HepG2 (cell line): ENCODE data around the gene NEDD8. TPM values are rescaled to one million over a fixed set of nuclear protein-coding genes. Genes with fewer than 3 reads are reported as not detected.
"Not testable (repeated sequence)": the region's sequence is repeated elsewhere in the genome, so short reads cannot be mapped to it uniquely, and the experiment has no call there.

Experiments
- ATAC-seq: fragments of 200-7000 bp; cut with Tn5 transposase; 3 replicates; pipeline ENCODE4 v1.9.1; 2020; ENCODE audit warnings: mild to moderate bottlenecking, moderate library complexity
- BruUV-seq: library from RNA; stranded (reverse); fragments of 400-500 nt; replicated peaks from 2 replicates; lab custom pipeline; 2021; lab: Mats Ljungman, UMichigan
- CTCF ChIA-PET: fragments of 300-600 bp; formaldehyde crosslinking; extraction: SDS; loops from one replicate; lab custom pipeline; 2021; ENCODE audit warnings: low total read pairs, inconsistent platforms, low intra/inter-chr PET ratio; lab: Yijun Ruan, JAX
- POLR2A ChIA-PET: fragments of 350-600 bp; sonication (Branson Sonifier 250); formaldehyde crosslinking; loops from one replicate; lab custom pipeline; 2020; ENCODE audit warnings: antibody characterized with exemption, inconsistent platforms; lab: Yijun Ruan, JAX
- DNase-seq: peaks from one replicate; pipeline ENCODE4 v3.0.0-alpha.2; 2015; ENCODE audit warnings: low spot score
- FAIRE-seq: peaks from 3 replicates; lab custom pipeline; 2011; peaks lifted over from hg19 to GRCh38; lab: Jason Lieb, UNC
- H2AFZ ChIP-seq: one replicate; pipeline ENCODE4 v1.6.1; 2011; ENCODE audit warnings: low read length, inconsistent platforms
- H3K27ac ChIP-seq: fragments of 300-600 bp; 3 replicates; pipeline ENCODE4 v1.8.0; 2011; ENCODE audit warnings: mixed run types, mild to moderate bottlenecking, mixed read lengths, low read length, inconsistent platforms; ENCODE audit not compliant: insufficient read depth; ENCODE audit errors: extremely low read length
- H3K27me3 ChIP-seq, 2 experiments: fragments of 200-600 bp in 1 of 2; 2 replicates in 1 of 2; 3 replicates in 1 of 2; pipeline versions ENCODE4 v1.6.0 to v1.8.0; 2011; ENCODE audit warnings: low read length in 2 of 2, mild to moderate bottlenecking in 2 of 2, moderate library complexity in 2 of 2, inconsistent platforms in 1 of 2; ENCODE audit not compliant: insufficient read depth in 2 of 2, control insufficient read depth in 1 of 2
- H3K36me3 ChIP-seq, 2 experiments: fragments of 200-600 bp in 1 of 2; replicated peaks in 1 of 2; 2 replicates in 1 of 2; 3 replicates in 1 of 2; pipeline versions ENCODE4 v1.5.1 to v1.8.0; 2011; ENCODE audit warnings: low read length in 2 of 2, inconsistent platforms in 1 of 2; ENCODE audit not compliant: insufficient read depth in 2 of 2, control insufficient read depth in 1 of 2
- H3K4me1 ChIP-seq: 2 replicates; pipeline ENCODE4 v1.5.1; 2012; ENCODE audit warnings: low read length, inconsistent platforms; ENCODE audit not compliant: insufficient read depth
- H3K4me2 ChIP-seq: 2 replicates; pipeline ENCODE4 v1.6.0; 2011; ENCODE audit warnings: low read depth, low read length, inconsistent platforms
- H3K4me3 ChIP-seq, 3 experiments: fragments of 200-600 bp in 1 of 3; sonication (generic), shearing (Covaris generic) in 1 of 3; replicated peaks in 1 of 3; 2 replicates each; pipeline ENCODE4 v1.5.1; 2011 to 2016; ENCODE audit warnings: low read length in 3 of 3, inconsistent platforms in 2 of 3, low read depth in 2 of 3, mild to moderate bottlenecking in 2 of 3, control low read depth in 1 of 3, mixed read lengths in 1 of 3; ENCODE audit not compliant: insufficient read depth in 1 of 3
- H3K79me2 ChIP-seq: one replicate; pipeline ENCODE4 v1.6.1; 2011; ENCODE audit warnings: low read length, inconsistent platforms; ENCODE audit not compliant: insufficient read depth
- H3K9ac ChIP-seq: 2 replicates; pipeline ENCODE4 v1.6.0; 2011; ENCODE audit warnings: mild to moderate bottlenecking, low read depth, low read length, inconsistent platforms; ENCODE audit not compliant: insufficient read depth
- H3K9me3 ChIP-seq: 2 replicates; pipeline ENCODE4 v1.5.1; 2012; ENCODE audit warnings: mild to moderate bottlenecking, low read length
- H4K20me1 ChIP-seq: 2 replicates; pipeline ENCODE4 v1.6.0; 2011; ENCODE audit warnings: inconsistent platforms, mild to moderate bottlenecking, low read length, moderate library complexity; ENCODE audit not compliant: insufficient read depth
- ARID5B ChIP-seq: IDR thresholded peaks from 2 replicates; pipeline ENCODE4 v1.4.0; 2020; ENCODE audit warnings: mild to moderate bottlenecking, missing genetic modification reagents
- ESRRA ChIP-seq: sonication (generic); formaldehyde crosslinking; IDR thresholded peaks from 2 replicates; pipeline ENCODE4 v1.5.1; 2020; ENCODE audit warnings: mild to moderate bottlenecking, low read depth, missing genetic modification reagents
- HNF4A ChIP-seq: sonication (generic); formaldehyde crosslinking; IDR thresholded peaks from 2 replicates; pipeline ENCODE4 v1.4.0; 2020; ENCODE audit warnings: missing genetic modification reagents
- MED8 ChIP-seq: sonication (generic); formaldehyde crosslinking; IDR thresholded peaks from 2 replicates; pipeline ENCODE4 v1.8.1; 2023; ENCODE audit warnings: mild to moderate bottlenecking, missing genetic modification reagents; ENCODE audit not compliant: insufficient replicate concordance
- MXI1 ChIP-seq: IDR thresholded peaks from 3 replicates; pipeline ENCODE4 v1.6.1; 2012; ENCODE audit warnings: low read depth, low read length, inconsistent platforms, borderline replicate concordance
- RBFOX2 ChIP-seq: fragments of 200-400 bp; formaldehyde crosslinking; IDR thresholded peaks from 2 replicates; pipeline ENCODE4 v1.6.1; 2017; ENCODE audit warnings: low read depth, mild to moderate bottlenecking, low read length
- SALL2 ChIP-seq: sonication (generic); formaldehyde crosslinking; IDR thresholded peaks from 2 replicates; pipeline ENCODE4 v1.8.1; 2023; ENCODE audit warnings: mild to moderate bottlenecking, missing genetic modification reagents, inconsistent platforms
- SAP130 ChIP-seq: IDR thresholded peaks from 2 replicates; pipeline ENCODE4 v1.6.1; 2016; ENCODE audit warnings: low read depth
- ZNF430 ChIP-seq: sonication (generic); formaldehyde crosslinking; IDR thresholded peaks from 2 replicates; pipeline ENCODE4 v1.9.0; 2021; ENCODE audit warnings: mild to moderate bottlenecking, missing genetic modification reagents
- ZNF713 ChIP-seq: sonication (generic); formaldehyde crosslinking; IDR thresholded peaks from 2 replicates; pipeline ENCODE4 v1.4.0; 2020; ENCODE audit warnings: mild to moderate bottlenecking, missing genetic modification reagents
- ZNF766 ChIP-seq: sonication (generic); formaldehyde crosslinking; IDR thresholded peaks from 2 replicates; pipeline ENCODE4 v1.5.0; 2020; ENCODE audit warnings: missing genetic modification reagents, borderline replicate concordance
- ZNF772 ChIP-seq: sonication (generic); formaldehyde crosslinking; IDR thresholded peaks from 2 replicates; pipeline ENCODE4 v1.5.0; 2020; ENCODE audit warnings: mild to moderate bottlenecking, missing genetic modification reagents
- WGBS: methylation state at CpG from one replicate; pipeline ENCODE4 v1.1.6; 2017; ENCODE audit warnings: low lambda C conversion rate; 5-methylcytosine and 5-hydroxymethylcytosine counted together
- in situ Hi-C: cut with HindIII; loops from 2 replicates; pipeline ENCODE4 v1.10.0; 2017; ENCODE audit warnings: low pct_unique_long_range_greater_than_20kb; ENCODE audit not compliant: extremely low pct_ligation_motif_present
- intact Hi-C: fragments of 100-400 bp; cut with micrococcal nuclease; formaldehyde crosslinking; loops from one replicate; pipeline ENCODE4 v1.10.0; 2022; ENCODE audit not compliant: unreplicated experiment
- polyA plus RNA-seq, 8 experiments: library from polyadenylated mRNA; depleted of rRNA in 3 of 8; stranded (reverse) in 7 of 8; unstranded in 1 of 8; fragments of >200 nt; fragmentation: Illumina TruSeq in 4 of 8; extraction: Trizol in 4 of 8; gene quantifications; 2 replicates each; pipeline versions ENCODE4 v1.2.1 to v1.2.3, GENCODE V29; 2011 to 2016; ENCODE audit warnings: low read depth in 4 of 8, missing spikeins in 1 of 8, mixed read lengths in 1 of 8; ENCODE audit not compliant: insufficient read depth in 1 of 8
- total RNA-seq, 5 experiments: library from RNA; depleted of rRNA; stranded (reverse); fragments of >200 nt; fragmentation: Illumina TruSeq; extraction: Trizol; gene quantifications; 2 replicates each; pipeline ENCODE4 v1.2.3, GENCODE V29; 2016; ENCODE audit warnings: low read depth in 1 of 5

NEDD8 gene
- total and polyA plus RNA-seq, 2 of the 13 experiments (the other 11 are each of a cell fraction or from before 2014, with no cell fraction given), result 535 to 713 TPM

GRCh38 chr14:24202538-24202937 lies 29.6 kb downstream of the NEDD8 start:
- H3K27ac ChIP-seq, intact Hi-C loops, ATAC-seq, H4K20me1 ChIP-seq, H3K9ac ChIP-seq, CTCF ChIA-PET, H3K4me3 ChIP-seq, H3K4me2 ChIP-seq, FAIRE-seq, H3K79me2 ChIP-seq, BruUV-seq, H2AFZ ChIP-seq, DNase-seq, H3K27me3 ChIP-seq, H3K9me3 ChIP-seq, in situ Hi-C loops: not testable (repeated sequence)
- peaks cover 18% of the 10 kb centered on the region for H3K4me1 ChIP-seq
- 0 out of 2 replicates have a peak, but pooled peaks have one; percentile 27 for TF ChIP-seq RBFOX2
- 97% methylated on average over 8 of the region's 8 CpGs for WGBS
- peaks cover 22 to 28% of the 10 kb centered on the region in 2 experiments; a peak in 4 of 5 replicates for H3K36me3 ChIP-seq
- POLR2A ChIA-PET, result interaction anchor here (1.2 to 2.9 kb wide), 6 partner anchors 10 to 88 kb away, joined by 3 to 23 read pairs (median 5); partner anchors contain the start of genes CHMP4A, DCAF11, IPO4 and MDP1

- no peaks in the 10 kb centered on the region for H4K20me1 ChIP-seq
- H2AFZ ChIP-seq, result no peak overlapping the region
- H3K27ac ChIP-seq, result peak overlapping the region; percentile 26
- intact Hi-C loops (no loop called here), in situ Hi-C loops (no loop called here)
- no TSS peak for BruUV-seq
- ATAC-seq, result no peak
- DNase-seq, result no peak
- 92% methylated on average over 7 of the region's 7 CpGs for WGBS
- CTCF ChIA-PET, result interaction anchor here (0.6 kb wide), 1 partner anchor 153 kb away, joined by 3 read pairs; no protein-coding TSS in a partner anchor
- H3K79me2 ChIP-seq, result peaks cover 33% of the 10 kb centered on the region
- POLR2A ChIA-PET, result interaction anchor here (1.0 to 4.7 kb wide), 9 partner anchors 8 to 101 kb away, joined by 3 to 44 read pairs (median 5); partner anchors contain the start of genes CHMP4A, DCAF11, DHRS1 and EMC9
- peak overlapping the region; percentile 35 for H3K4me2 ChIP-seq
- peak overlapping the region; percentile 29; the same call in 1 of the 2 replicates for H3K9ac ChIP-seq
- H3K27me3 ChIP-seq, result no peaks in the 10 kb centered on the region; a peak in 1 of 5 replicates
- H3K36me3 ChIP-seq, result peaks cover 6% of the 10 kb centered on the region in 2 experiments; a peak in 2 of 5 replicates
- no peak for FAIRE-seq
- no peak overlapping the region for H3K4me3 ChIP-seq
- no peaks in the 10 kb centered on the region for H3K9me3 ChIP-seq
- H3K4me1 ChIP-seq, result peaks cover 45% of the 10 kb centered on the region
- TF ChIP-seq ESRRA (CRISPR knock-in tag) (0 out of 2 replicates have a peak, but pooled peaks have one; percentile 10), MED8 (peak; percentile 27), ARID5B (CRISPR knock-in tag) (0 out of 2 replicates have a peak, but pooled peaks have one; percentile 38), HNF4A (CRISPR knock-in tag) (peak; percentile 58), SALL2 (CRISPR knock-in tag) (no peak), ZNF430 (CRISPR knock-in tag) (0 out of 2 replicates have a peak, but pooled peaks have one; percentile 17), SAP130 (CRISPR knock-in tag) (0 out of 2 replicates have a peak, but pooled peaks have one; percentile 26), MXI1 (no peak), ZNF772 (CRISPR knock-in tag) (0 out of 2 replicates have a peak, but pooled peaks have one; percentile 20), ZNF766 (CRISPR knock-in tag) (peak; percentile 42; the same call in 1 of the 2 replicates), ZNF713 (CRISPR knock-in tag) (0 out of 2 replicates have a peak, but pooled peaks have one; percentile 53)
These were observed 33.2 kb downstream of the NEDD8 start for GRCh38 chr14:24198814-24199524.
